NCI-H1105 (cell line): Measurements from ENCODE around the gene CYP19A1.
"Not testable (repeated sequence)": the region's sequence is repeated elsewhere in the genome, so short reads cannot be mapped to it uniquely, and the experiment has no call there.

Experiments used
- DNase-seq: peaks from one replicate; lab custom pipeline; 2025; lab: John Stamatoyannopoulos, UW

Gene CYP19A1

GRCh38 chr15:51212239-51212638, 126.2 kb downstream of the CYP19A1 start:
- no peak for DNase-seq

DNA sequence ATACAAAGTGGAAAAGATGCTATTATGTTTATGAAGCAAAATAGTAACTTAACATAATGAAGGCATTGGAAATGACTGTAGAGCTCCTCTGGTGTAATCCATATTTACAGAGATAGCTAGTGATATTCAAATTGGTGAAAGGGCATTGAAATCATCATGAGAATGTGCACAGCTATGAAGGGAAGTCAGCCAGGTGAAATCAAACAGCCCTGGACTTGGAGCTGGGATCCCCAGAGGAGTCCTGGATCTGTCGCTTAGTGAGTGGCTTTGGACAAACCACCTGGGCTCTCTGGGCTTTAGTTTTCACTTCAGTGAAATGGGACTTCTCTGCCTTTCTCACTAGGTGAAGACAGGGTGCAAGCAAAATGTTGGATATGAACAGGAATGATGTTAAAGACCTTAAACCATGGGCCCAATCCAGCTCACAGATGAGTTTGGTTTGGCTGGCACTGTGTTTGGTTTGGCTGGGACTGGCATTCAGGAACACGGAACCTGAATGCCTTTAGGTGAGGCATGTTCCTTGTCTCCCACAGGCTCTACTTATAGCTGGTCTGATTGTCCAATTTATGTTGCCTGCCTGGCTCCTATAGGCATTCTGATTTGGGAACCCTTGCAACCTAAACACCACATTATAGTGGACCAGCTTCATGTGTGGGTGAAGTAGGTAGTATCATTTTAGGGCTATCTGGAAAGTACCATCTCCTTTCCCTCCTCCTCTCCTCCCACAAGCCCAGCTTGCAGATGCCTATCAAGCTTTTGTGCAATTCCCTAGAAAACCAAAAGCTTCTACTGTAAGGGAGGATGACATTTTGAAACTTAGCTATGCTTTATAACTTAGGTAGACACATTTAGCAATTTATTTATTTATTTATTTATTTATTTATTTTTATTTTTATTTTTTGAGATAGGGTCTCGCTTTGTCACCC, 133.1 kb downstream of the CYP19A1 start:
- no peak for DNase-seq

GRCh38 chr15:51203797-51204196, 134.6 kb downstream of the CYP19A1 start:
- no peak for DNase-seq

- no peak for DNase-seq
Measured at GRCh38 chr15:51202783-51203182, 135.6 kb downstream of the CYP19A1 start.

DNA sequence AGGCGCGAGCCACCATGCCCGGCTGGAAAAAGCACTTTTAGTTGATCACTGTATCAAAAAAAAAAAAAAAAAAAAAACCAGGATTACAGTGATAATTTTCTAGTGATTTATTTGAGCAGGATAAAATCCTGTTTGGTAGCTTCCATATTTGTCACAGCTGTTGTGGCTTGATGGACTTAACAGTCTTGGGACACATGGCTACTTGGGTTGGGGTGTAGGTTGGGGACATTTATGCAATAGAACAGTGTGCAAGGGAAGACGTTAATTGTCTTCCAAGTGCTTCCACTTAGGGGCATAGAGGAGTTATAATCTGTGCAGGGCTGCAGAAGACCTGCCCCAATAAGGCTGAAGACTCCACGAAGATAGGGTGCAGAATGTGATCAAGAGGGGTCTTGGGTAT, 136.8 kb downstream of the CYP19A1 start:
- no peak for DNase-seq

DNA sequence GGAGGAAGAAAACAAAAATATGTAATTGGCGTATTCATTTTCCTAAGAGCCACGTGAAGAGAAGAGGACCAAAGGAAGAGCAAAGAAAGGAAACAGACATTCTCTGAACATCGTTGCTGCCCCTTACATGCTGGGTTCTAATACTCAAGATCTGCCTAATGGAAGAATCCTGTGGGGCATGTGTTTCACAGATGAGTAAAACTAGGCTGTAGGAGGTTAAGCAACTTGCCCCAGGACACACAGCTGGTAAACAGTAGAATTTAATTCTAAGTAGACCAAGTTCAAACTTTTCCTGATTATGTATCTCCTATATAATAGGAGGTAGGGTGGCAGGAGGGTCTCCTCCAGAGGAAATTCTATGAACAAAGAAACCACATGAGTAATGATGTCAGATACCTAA, 137.6 kb downstream of the CYP19A1 start:
- DNase-seq = no peak

- DNase-seq = no peak
Measured at GRCh38 chr15:51199541-51199940, 138.9 kb downstream of the CYP19A1 start.

DNA sequence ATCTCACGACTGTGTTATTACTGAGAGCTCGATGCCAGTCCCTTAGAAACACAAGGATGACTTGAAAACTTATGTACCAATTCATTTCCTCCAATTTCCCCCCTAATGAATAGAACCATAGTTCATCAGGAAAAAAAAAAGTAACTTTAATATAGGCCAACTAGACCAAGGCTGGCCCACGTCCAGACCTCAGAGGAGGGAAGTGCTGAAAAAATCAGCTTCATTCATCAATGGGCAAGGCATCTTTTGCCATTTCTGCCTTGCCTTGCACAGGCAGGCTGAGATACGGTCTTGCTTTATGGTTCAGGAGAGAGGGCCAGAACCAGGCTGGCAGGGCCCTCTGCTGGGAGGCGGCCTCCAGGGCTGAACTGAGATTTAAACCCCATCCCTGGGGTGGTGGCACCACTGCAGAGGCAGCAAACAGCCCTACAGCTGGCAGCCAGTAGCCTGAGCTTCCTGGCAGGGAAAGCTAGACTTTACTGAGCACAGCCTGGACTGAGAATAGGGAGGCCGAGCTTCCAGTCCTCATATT, 139.6 kb downstream of the CYP19A1 start:
- no peak for DNase-seq

DNA sequence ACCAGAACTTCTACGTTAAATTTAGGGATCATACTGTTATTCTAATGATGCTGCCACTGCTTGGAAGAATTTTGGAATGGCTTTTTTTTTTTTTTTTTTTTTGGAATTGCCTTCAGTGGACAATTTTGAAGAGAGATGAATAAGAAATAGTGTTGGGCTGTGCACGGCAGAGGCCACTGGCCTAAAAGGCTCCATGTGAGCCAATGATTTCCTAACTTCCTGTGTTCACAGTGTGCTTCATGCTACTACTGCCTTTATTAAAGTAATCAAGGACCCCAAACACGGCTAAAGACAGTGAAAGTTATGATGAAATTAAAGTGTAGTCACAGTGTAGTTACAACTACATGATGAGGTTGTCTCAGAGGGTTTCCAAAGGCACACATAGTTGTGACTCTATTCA, 142.9 kb downstream of the CYP19A1 start:
- DNase-seq = no peak

DNA sequence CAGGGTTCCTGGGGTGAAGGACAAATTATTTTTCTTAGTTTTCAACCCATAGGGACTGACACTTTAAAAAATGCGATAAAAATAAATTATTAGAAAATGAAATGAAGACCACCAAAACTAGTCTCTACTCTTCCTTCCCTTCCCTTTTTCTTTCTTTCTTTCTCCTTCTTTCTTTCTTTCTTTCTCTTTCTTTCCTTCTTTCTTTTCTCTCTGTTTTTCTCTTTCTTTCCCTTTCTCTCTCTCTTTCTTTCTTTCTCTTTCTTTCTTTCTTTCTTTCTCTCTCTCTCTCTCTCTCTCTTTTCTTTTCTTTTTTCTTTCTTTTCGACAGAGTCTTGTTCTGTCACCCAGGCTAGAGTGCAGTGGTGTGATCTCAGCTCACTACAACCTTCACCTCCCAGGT, 144.4 kb downstream of the CYP19A1 start:
- no peak for DNase-seq

- DNase-seq = no peak
Measured at GRCh38 chr15:51193526-51193925, 144.9 kb downstream of the CYP19A1 start.

DNA sequence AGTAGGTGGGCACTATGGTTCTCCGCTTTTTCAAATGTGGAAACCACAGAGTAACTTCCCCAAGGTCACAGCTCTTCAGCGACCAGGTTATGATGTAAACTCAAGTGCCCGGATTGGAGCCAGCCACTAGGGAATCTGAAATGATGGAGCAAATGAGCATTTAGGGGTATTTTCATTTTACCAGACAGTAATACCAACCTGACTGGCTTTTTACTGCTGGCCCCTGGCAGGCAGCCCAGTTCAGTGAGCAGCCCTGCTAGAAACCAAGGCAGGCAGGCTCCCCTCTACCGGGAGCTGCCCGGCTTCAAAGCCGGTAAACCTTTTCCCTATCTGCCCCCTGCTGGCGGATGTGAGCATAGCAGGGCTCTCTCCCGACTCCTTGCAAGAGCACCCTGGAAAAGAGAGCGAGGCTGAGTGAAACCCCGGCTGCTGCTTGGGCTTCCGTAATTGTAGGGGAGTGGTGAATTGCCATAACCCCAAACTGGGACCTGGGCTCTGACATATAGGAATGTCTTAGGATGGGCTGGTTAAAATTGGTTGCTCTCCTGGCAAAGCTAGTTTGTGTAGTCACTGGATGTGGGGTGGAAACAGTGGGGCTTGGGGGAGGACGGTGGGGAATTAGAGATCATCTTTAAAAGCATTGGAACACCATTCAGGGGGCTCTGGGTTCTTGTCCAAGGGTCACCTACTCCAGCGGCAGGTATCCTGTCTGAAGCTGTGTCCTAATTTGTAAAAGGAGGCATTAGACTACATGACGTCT, 145.7 kb downstream of the CYP19A1 start:
- DNase-seq = peak; percentile 53

- DNase-seq = no peak
Measured at GRCh38 chr15:51191766-51192165, 146.6 kb downstream of the CYP19A1 start.

GRCh38 chr15:51191072-51191670, 147.2 kb downstream of the CYP19A1 start:
- DNase-seq = no peak

- no peak for DNase-seq
Measured at GRCh38 chr15:51190424-51191068, 147.8 kb downstream of the CYP19A1 start.

DNA sequence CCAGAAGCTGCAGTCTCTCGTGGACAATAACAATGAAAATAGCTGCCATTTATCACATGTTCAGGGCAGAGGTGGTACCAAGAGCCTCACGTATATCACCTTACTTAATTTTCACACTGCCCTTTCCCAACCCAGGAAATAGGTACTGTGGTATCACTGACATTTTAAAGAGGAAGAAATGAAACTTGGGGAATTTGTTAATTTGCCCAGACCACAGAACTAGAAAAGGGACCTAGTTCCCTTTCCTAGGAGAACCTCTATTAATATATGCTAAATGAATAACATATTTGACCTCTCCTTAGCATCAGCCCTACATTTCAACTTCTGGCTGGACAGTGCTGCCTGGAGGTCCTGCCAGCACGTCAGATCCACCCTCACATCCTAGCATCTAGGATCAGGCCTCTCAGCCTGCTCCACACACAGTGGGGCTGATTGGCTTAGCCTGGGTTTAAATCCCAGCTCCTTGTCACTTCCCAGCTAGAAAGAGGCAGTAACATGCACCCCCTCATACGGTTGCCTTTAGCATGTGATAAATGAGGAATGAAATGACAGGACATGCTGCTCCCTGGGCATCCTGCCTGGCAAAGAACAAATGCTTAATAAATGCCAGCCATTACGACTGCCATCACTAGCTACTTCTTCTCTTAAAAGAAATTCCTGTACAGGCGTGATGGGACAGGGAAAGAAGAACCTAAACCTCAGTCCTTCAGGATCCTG, 148.6 kb downstream of the CYP19A1 start:
- DNase-seq = no peak

DNA sequence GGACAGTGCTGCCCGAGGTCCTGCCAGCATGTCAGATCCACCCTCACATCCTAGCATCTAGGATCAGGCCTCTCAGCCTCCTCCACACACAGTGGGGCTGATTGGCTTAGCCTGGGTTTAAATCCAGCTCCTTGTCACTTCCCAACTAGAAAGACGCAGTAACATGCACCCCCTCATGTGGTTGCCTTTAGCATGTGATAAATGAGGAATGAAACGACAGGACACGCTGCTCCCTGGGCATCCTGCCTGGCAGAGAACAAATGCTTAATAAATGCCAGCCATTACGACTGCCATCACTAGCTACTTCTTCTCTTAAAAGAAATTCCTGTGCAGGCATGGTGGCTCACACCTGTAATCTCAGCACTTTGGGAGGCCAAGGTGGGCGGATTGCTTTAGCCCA, 149.6 kb downstream of the CYP19A1 start:
- not testable (repeated sequence) for DNase-seq

DNA sequence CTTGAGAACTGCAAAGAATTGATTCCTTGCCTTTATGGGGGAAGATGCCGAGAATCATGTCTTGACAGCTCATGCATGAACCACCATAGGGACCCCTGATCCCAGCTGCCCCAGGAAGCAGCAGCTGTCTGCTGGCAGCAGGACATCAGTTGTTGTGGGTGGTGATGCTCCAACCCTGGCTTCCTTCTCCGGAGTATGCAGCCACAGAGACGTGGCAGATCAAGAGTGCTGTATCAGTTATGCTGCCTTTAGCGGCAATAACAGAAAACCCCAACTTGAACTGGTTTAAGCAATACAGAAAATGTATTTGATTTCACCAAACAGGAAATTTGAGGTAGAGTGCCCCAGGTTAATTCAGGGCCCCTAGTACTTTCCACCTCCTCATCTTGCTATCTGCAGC, 151.5 kb downstream of the CYP19A1 start:
- no peak for DNase-seq

GRCh38 chr15:51186181-51186705, 152.2 kb downstream of the CYP19A1 start:
- no peak for DNase-seq

GRCh38 chr15:51185213-51186159, 152.9 kb downstream of the CYP19A1 start:
- no peak for DNase-seq
